ENCODE results near the gene SOX6.

The SOX6 gene

GRCh38 chr11:16015741-16016467 is 340.4 kb downstream of the SOX6 start:
- H3K4me2 ChIP-seq (ENCODE audit: low read length): no peak overlapping the region
- H3K4me1 ChIP-seq: no peaks in the 10 kb centered on the region
- no peak overlapping the region for H3K27ac ChIP-seq
- H3K4me3 ChIP-seq (ENCODE audit: low read depth, low read length): no peak overlapping the region
- H3K36me3 ChIP-seq (ENCODE audit: control insufficient read depth, insufficient read depth, low read length): no peaks in the 10 kb centered on the region
- H3K9ac ChIP-seq: no peak overlapping the region
- no peaks in the 10 kb centered on the region for H3K27me3 ChIP-seq (ENCODE audit: control insufficient read depth, insufficient read depth, low read length)
- H2AFZ ChIP-seq: no peak overlapping the region
- no peaks in the 10 kb centered on the region for H3K9me3 ChIP-seq (ENCODE audit: control insufficient read depth, low read length)
- no peaks in the 10 kb centered on the region for H3K79me2 ChIP-seq
- TF ChIP-seq, protein P1, sequence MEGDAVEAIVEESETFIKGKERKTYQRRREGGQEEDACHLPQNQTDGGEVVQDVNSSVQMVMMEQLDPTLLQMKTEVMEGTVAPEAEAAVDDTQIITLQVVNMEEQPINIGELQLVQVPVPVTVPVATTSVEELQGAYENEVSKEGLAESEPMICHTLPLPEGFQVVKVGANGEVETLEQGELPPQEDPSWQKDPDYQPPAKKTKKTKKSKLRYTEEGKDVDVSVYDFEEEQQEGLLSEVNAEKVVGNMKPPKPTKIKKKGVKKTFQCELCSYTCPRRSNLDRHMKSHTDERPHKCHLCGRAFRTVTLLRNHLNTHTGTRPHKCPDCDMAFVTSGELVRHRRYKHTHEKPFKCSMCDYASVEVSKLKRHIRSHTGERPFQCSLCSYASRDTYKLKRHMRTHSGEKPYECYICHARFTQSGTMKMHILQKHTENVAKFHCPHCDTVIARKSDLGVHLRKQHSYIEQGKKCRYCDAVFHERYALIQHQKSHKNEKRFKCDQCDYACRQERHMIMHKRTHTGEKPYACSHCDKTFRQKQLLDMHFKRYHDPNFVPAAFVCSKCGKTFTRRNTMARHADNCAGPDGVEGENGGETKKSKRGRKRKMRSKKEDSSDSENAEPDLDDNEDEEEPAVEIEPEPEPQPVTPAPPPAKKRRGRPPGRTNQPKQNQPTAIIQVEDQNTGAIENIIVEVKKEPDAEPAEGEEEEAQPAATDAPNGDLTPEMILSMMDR (IDR thresholded peaks at IDR 0.05): no peak

GRCh38 chr11:16013649-16014275 is 342.6 kb downstream of the SOX6 start:
- H2AFZ ChIP-seq: no peak overlapping the region
- H3K27me3 ChIP-seq (ENCODE audit: control insufficient read depth, insufficient read depth, low read length): no peaks in the 10 kb centered on the region
- TF ChIP-seq, protein P1 (IDR thresholded peaks at IDR 0.05): no peak
- no peak overlapping the region for H3K4me3 ChIP-seq (ENCODE audit: low read depth, low read length)
- H3K4me2 ChIP-seq (ENCODE audit: low read length): no peak overlapping the region
- H3K27ac ChIP-seq: no peak overlapping the region
- no peaks in the 10 kb centered on the region for H3K79me2 ChIP-seq
- H3K9me3 ChIP-seq (ENCODE audit: control insufficient read depth, low read length): no peaks in the 10 kb centered on the region
- no peaks in the 10 kb centered on the region for H3K4me1 ChIP-seq
- no peaks in the 10 kb centered on the region for H3K36me3 ChIP-seq (ENCODE audit: control insufficient read depth, insufficient read depth, low read length)
- H3K9ac ChIP-seq: no peak overlapping the region

GRCh38 chr11:16013242-16013641 is 343.1 kb downstream of the SOX6 start:
- no peak overlapping the region for H3K4me2 ChIP-seq (ENCODE audit: low read length)
- TF ChIP-seq, protein P1 (IDR thresholded peaks at IDR 0.05): no peak
- no peaks in the 10 kb centered on the region for H3K36me3 ChIP-seq (ENCODE audit: control insufficient read depth, insufficient read depth, low read length)
- H3K9ac ChIP-seq: no peak overlapping the region
- no peaks in the 10 kb centered on the region for H3K9me3 ChIP-seq (ENCODE audit: control insufficient read depth, low read length)
- H3K4me3 ChIP-seq (ENCODE audit: low read depth, low read length): no peak overlapping the region
- no peaks in the 10 kb centered on the region for H3K79me2 ChIP-seq
- no peaks in the 10 kb centered on the region for H3K27me3 ChIP-seq (ENCODE audit: control insufficient read depth, insufficient read depth, low read length)
- no peak overlapping the region for H3K27ac ChIP-seq
- H3K4me1 ChIP-seq: no peaks in the 10 kb centered on the region
- H2AFZ ChIP-seq: no peak overlapping the region

DNA sequence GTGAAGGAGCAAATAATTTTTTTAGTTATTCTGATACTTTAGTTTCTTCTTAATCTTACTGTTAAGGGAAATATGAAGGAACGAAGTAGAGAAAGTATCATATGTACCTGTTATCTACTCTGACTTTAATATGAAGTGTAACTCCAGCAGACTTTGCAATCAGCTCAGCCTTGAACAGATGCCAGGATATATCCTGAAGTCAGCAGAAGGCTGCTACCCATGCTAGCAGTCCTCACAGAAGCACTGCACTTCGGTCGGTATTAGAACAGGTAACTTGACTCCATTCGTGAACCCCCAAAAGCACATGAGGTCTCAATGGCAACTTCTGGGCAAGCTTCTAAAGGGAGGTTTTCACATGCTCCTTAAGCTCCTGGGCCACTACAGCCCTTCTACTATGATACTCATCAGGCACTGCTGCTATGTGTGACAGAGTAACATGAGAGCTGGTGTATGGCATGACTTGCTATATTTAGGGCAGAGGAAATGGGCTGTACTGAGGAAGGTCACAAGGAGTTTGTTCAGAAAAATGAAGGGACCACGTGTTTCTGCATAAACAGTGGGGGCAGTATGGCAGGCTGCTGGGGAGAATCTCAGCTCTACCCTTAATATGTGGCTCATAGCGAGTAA is 344.1 kb downstream of the SOX6 start:
- Histone ChIP-seq H3K4me2 (ENCODE audit: low read length) (no peak overlapping the region), H3K79me2 (no peaks in the 10 kb centered on the region), H3K4me3 (ENCODE audit: low read depth, low read length) (no peak overlapping the region), H3K9ac (no peak overlapping the region), H3K4me1 (no peaks in the 10 kb centered on the region), H3K27ac (no peak overlapping the region), H3K27me3 (ENCODE audit: control insufficient read depth, insufficient read depth, low read length) (no peaks in the 10 kb centered on the region), H2AFZ (no peak overlapping the region), H3K9me3 (ENCODE audit: control insufficient read depth, low read length) (no peaks in the 10 kb centered on the region), H3K36me3 (ENCODE audit: control insufficient read depth, insufficient read depth, low read length) (no peaks in the 10 kb centered on the region)
- TF ChIP-seq, protein P1 (IDR thresholded peaks at IDR 0.05): no peak

Measured in parathyroid adenoma (tissue), 2 donors.